ENCODE measurements around the gene XAGE3. TPM values are rescaled to one million over a fixed set of nuclear protein-coding genes. Genes with fewer than 3 reads are reported as not detected.
"Not testable (repeated sequence)": the region's sequence is repeated elsewhere in the genome, so short reads cannot be mapped to it uniquely, and the experiment has no call there.

Gene XAGE3
- total RNA-seq, 2 donors from 2014 or later, result not detected

- intact Hi-C loops (cut with DNase I), result not testable (repeated sequence)
These were observed 10.8 kb downstream of the XAGE3 start for GRCh38 chrX:52856991-52857525.

GRCh38 chrX:52852110-52852860 is 15.6 kb downstream of the XAGE3 start:
- DNase-seq (ENCODE audit: low spot score), result no peak
- intact Hi-C loops (cut with DNase I), result no loop called here

More at GRCh38 chrX:52856991-52857525, 10.8 kb downstream of the XAGE3 start:
- DNase-seq (ENCODE audit: low spot score), result not testable (repeated sequence)

GRCh38 chrX:52843619-52844018 is 24.3 kb downstream of the XAGE3 start:
- DNase-seq (ENCODE audit: low spot score); intact Hi-C loops (cut with DNase I): not testable (repeated sequence)

- intact Hi-C loops (cut with DNase I), result no loop called here
- no peak for DNase-seq (ENCODE audit: low spot score)
These were observed 28.7 kb downstream of the XAGE3 start for GRCh38 chrX:52839137-52839536.

DNA sequence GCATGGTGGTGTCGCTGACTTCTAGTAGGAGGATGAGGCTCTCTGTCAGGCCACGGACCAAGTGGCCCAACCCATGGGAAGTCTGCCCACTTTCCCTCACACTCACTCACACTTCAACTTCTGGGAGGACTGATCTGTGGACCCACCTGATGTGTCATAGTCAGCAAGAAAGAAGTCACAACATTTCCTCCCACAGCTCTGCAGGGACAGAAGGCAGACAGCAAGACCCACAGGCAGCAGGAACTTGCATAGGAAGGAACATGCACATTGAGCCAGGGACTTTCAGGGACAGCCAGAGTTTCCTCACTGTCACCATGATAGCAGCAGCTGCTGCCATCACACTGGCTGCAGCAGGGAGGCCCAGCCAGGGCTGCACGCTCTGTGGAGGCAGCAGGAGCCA is 37.3 kb downstream of the XAGE3 start:
- DNase-seq (ENCODE audit: low spot score), result no peak
- intact Hi-C loops (cut with DNase I), result no loop called here

- no peak for DNase-seq (ENCODE audit: low spot score)
- intact Hi-C loops (cut with DNase I), result no loop called here
These were observed 43.3 kb downstream of the XAGE3 start for GRCh38 chrX:52824608-52825007.

DNA sequence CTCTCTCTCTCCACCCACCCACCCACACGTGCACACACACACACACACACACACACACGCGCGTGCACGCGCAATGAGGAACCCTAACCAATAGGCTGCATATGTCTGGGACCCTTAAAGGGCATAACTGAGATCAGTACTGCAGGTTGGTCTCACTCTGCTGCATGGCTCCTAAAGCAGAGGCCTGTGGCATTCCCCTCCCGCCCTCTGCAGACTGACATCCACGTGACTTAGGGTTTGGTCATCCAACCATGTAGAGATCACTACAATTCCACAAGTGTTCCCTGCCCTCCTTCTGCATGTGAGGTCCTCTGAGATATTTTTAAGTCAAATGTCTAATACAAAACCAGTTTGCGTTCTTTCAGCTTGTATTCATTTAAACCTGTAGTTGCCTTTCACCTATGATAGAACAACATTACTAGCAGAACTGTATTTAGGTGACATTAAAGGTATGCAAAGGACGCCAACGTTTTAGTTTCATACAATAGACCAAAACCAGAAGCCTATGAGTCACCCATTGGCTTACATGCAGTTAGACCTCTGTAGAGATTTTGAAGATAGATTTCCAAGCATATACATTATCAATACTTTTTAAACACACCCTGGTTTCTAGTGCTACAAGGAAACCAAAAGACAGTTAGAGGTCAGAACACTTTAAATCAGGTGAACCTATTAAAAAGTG is 46.7 kb downstream of the XAGE3 start:
- DNase-seq (ENCODE audit: low spot score), result no peak
- intact Hi-C loops (cut with DNase I), result no loop called here

DNA sequence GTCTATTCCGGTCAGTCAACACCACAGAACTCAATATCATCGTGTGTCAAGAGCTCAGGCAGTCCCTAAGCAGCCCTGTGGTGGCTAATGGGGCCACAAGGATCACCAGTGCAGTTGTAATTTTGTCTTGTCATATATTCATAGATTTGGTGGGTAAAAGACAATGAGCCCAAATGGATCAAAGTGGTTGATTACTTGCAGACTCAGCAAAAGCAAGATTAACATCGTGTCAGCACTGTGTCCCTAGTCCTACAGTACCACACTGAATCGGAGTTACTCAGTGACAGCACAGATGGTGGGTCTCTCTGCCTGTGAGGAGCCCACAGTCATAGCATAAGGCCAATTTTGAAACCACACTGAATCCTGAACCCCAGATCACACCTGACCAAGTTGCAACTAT is 48.1 kb downstream of the XAGE3 start:
- intact Hi-C loops (cut with DNase I), result no loop called here
- no peak for DNase-seq (ENCODE audit: low spot score)

Other genes starting within 250 kb of the XAGE3 start
- gene SSX7, start 213.2 kb downstream of the XAGE3 start, total RNA-seq, result not detected
- gene SSX2, start 160.9 kb downstream of the XAGE3 start, total RNA-seq, result not detected
- not detected for gene SSX2B, start 116.8 kb downstream of the XAGE3 start, total RNA-seq
- not detected for gene SPANXN5, start 70.7 kb downstream of the XAGE3 start, total RNA-seq
- gene XAGE5, start 56.8 kb downstream of the XAGE3 start, total RNA-seq, result not detected
- gene FAM156B, start 29.2 kb upstream of the XAGE3 start, total RNA-seq, result 10 to 100 TPM in 1 of 2 donors, 1 to 10 TPM in 1; 7.9 to 14.2 TPM
- gene FAM156A, start 90.4 kb upstream of the XAGE3 start, total RNA-seq, result 10 to 100 TPM; 10.8 to 17.5 TPM
- gene GPR173, start 180.7 kb upstream of the XAGE3 start, total RNA-seq, result 1 to 10 TPM; 2.7 to 3.7 TPM
- 10 to 100 TPM; 59.3 to 67.9 TPM for gene TSPYL2, start 214.3 kb upstream of the XAGE3 start, total RNA-seq
- gene KANTR, start 226.1 kb upstream of the XAGE3 start, total RNA-seq, result 10 to 100 TPM; 10.2 to 10.5 TPM

All from posterior vena cava (tissue), 2 donors.